T-helper 1 cell treated with Interleukin-12 subunit alpha and Interleukin-12 subunit beta and Interleukin-4 antibody, amounts not matched to agents 30 ng/mL and 1 ng/mL, for 36 hours (primary cell): ENCODE measurements around the gene RALGAPA2. TPM values are rescaled to one million over a fixed set of nuclear protein-coding genes. Genes with fewer than 3 reads are reported as not detected.

Experiments
- intact Hi-C: fragments of 100-400 bp; cut with micrococcal nuclease; formaldehyde crosslinking; loops from one replicate; pipeline ENCODE4 v1.15.1; 2024
- total RNA-seq: library from RNA; stranded (reverse); gene quantifications from 2 replicates; pipeline ENCODE4 v1.2.3, GENCODE V29; 2022

RALGAPA2 gene
- total RNA-seq, 1 donor from 2014 or later, result 28.6 TPM

DNA sequence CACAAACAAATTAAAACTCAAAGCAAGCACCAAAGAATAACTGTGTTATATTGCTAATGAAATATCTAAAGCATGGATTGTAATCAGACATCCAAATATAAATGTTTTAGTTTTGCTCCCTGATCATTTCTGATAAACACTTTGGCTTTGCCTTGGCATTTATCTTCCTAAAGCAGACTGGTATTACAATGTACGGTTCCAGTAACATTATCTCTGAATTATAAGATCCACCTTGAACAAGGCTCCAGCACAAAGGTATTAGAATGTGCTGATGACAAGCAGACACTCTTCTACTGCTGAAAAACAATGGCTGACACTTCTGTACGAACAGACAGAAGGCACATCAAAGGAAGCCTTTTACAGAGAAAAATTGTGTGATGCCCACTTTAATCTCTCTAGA lies 270.0 kb downstream of the RALGAPA2 start:
- intact Hi-C loops, result no loop called here

DNA sequence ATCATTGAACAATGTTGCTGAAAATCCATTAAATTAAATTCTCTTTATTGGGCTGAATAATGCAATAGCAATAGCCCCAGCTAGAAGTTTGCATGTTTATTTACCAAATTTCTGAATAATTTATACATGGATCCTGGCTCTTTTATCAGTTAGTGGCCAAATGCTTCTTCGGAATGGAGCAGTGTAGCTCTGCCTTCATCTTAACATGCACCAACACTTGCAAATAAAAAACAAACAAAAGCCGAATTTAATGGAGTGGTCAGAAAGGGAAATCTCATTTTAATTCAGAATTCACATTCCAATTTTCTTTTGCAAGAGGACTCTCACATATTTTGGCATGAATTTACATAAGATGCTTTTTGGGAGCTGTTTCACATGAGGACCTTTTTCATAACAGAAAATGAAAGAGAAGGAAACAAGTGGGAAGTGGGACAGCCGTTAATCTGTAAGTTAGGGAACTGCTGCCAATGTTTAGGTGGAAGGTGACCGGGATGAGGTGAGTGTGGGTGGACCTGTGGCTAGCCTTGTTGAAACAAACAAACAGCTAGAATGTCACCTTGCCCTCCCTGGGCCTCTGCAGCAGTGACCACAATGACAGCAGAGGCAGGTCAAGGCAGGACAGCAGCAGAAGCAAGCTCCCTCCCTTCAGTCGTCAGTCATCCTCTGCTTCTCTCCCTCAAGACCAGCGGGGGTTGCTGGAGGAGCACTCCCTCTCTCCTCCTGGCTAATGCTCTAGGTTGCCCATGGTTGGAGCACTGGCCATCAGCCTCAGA lies 271.4 kb downstream of the RALGAPA2 start:
- intact Hi-C loops, result no loop called here

DNA sequence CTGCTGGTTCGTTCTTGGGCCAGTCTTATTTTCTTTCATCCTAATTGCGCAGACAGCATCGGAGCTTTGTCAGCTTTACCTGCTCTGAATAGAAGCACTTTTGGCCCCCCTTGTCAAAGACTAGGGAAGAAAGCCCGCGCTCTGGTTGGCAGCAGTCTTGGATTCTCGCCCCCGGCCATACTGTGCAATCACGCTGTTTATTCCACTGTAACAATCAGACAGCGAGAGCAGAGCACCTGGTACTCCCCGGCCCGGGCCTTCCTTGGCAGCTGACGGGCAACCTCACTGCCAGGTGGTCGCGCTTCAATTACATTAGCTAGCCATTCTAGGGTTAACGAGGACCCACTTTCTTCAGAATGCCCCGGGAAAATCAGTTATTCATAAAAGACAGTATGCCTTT lies 272.0 kb downstream of the RALGAPA2 start:
- intact Hi-C loops, result no loop called here

DNA sequence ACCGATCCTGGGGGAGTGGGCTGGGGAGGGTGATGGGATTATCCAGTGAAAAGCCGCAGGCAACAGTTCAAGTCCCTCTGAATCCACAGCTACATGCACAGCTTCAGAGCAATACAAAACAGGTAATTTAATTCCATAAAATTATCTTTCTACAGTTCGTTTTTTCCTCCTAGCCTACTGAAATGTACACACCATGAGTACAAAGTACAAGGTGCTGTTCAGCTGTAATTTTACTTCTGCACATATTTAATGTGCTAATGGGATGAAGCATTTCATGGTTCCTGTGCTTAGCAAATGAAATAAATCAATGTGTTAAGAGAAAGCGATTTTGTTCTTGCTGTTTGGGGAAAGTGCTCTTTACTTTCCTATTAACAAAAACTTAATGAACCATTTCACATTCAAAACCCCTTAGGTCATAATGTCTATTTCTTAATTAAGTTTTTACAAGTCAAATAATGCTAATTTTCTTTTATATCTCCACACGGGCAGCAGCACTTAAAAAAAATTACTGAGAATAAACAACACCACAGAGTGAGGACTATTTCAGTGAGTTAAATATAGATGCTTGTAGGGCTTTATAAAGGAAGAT lies 272.7 kb downstream of the RALGAPA2 start:
- intact Hi-C loops, result no loop called here

DNA sequence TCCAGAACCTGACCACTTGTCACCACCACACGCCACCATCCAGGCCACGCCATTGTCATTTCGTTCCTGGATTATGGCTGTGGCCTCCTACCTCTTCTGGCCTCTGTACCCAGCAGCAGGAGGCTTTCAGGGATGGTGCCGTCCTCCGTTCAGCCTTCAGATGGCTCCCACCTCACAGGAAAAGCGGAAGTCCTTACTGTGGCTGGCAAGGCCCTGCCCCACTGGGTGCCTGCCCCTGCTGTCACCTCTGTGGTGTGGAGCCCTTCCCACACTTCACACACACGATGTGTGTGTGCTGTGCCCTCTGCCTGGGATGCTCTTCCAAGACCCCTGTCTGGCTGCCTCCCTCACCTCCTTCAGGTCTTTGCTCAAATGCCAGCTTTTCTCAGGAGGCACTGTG lies 275.1 kb downstream of the RALGAPA2 start:
- intact Hi-C loops, result no loop called here

DNA sequence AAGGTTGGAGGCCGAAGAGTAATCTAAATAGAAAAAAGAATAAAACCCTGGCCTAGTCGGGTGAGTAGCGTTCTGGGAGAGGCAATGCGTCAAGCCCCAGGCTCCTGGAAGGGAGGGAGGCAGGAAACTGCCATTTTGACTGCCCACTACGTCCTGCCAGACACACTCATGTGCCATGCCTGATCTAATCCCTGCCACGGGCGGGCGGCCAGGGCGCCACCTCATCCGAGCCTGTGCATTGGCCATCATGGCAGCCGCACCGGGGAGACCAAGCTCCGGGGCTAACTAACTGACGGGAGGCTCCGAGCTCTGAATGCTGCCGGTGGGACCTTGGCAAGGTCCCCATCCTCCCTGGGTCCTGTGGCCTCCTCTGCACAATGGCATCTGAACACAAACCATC lies 275.8 kb downstream of the RALGAPA2 start:
- intact Hi-C loops, result no loop called here

DNA sequence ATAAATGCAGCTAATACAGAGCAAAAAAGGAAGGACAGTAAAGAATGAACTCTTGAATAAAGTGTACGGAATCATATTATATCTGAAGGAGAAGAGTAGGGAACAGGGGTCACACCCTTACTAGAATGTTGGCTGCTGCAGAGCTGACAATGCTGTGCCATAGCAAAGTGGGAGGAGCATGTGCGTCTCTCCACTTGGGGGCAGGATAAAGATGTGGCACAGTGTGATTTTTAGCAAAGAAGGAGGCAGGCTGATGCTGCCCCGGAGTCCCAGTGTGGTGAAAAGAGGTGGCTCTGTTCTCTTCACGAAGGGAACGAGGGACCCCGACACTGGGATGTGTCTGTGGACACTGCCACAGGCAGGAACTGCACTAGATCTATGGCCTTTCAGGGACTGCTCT lies 277.0 kb downstream of the RALGAPA2 start:
- intact Hi-C loops, result no loop called here

DNA sequence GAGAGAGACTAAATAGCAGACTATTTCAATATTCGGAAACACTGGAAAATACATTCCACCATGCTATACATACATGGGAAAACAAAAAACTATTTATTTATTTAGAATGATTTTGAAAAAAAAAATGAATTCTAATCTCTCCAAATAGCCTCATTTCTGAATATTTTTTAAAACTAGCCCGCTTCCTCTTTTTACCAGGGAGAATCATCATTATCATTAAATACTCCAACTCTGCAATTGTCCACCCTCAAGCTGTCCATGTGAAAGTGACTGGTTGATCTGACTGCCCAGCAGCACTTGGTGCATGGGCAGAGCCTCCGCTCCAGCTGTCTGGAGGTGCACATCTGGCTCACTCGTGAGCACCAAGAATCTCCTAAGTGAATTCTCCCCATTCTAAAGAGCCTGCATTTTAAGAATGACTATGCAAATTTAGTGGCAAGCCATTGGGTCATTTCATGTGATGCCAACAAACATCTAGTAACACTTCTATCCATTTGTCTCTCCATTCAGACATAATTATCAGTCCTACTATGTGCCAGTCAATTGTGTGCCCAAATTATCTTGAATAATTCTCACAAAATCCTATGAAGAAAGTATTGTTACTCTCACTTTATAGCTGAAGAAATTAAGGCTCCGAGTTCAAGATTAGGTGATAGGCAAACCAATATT lies 279.7 kb downstream of the RALGAPA2 start:
- intact Hi-C loops, result no loop called here

DNA sequence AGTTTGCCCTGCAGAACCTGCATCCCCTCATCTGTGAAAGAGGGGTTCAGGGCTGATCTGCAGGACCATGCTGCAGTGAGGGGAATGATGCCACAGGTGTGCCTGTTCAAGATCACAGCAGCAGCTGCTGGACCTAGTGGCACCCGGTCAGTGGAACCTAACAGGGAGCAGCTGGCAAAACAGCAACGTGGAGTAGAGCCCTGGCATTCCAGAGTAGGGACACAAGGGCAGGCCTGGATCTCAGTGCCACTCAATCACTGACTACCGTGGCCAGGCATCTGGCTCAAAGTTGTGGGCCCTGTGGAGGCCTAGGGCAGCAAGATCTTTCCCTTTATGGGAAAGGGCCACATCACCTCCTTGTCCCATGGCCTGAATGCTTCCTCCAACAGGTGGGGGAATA lies 282.4 kb downstream of the RALGAPA2 start:
- intact Hi-C loops, result no loop called here

DNA sequence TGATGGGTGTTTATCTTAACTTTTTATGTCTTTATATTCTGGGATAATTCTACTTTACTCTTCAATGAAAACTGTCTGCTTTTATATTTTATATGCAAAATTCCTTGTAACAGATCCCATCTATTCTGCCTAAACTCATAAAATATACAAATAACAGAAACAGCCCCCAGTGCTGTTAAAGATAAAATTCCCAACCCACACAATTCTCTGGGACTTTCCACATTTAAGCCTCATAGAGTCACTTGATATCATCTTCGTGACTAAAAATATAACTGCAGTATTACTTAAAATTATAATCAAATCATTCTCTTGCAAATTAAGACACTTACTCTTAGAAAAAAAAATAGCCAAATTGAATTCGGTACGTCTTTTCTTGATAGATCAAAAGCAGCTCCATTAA lies 284.4 kb downstream of the RALGAPA2 start:
- intact Hi-C loops, result no loop called here

DNA sequence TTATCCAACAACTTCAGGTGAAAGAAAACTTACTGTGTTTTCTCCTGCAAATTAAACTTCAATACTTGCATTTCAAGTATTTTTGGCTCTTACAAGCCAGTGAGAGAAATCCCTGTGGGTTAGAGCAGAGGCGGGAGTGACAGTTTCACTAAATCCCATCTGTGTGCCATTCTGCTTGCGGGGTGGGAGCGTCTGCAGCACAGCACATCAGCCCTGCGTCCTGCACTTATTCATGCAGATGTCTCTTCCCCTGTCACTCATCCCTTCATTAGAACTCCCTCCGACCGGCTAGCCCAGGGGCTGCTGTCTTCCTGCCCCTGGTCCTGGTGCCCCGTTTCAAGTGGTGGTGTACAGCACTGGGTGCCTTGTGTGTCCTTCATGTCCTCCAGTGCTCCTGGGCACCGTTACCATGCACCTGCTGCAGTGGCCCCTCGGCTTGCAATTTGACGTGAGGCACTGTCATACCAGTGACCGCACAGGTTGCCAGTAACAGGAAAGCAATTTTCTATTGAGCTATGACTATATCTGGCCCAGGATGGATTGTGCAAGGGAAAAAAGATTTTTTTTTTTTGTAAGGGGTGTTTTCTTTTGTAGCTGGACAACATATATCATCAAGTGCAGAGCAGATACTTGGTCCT lies 285.1 kb downstream of the RALGAPA2 start:
- intact Hi-C loops, result no loop called here

DNA sequence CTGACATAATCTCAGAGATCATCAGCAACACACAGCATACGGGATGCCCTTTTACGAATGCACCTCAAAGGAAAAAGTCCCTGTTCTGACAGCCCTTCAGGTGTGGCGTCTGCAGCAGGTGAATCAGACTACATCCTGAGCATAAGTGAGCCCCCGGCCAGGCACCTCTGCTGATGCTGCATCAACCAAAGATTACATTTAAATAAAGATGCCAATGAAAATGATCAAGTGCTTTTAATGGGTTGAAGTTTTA lies 285.9 kb downstream of the RALGAPA2 start:
- intact Hi-C loops, result no loop called here

DNA sequence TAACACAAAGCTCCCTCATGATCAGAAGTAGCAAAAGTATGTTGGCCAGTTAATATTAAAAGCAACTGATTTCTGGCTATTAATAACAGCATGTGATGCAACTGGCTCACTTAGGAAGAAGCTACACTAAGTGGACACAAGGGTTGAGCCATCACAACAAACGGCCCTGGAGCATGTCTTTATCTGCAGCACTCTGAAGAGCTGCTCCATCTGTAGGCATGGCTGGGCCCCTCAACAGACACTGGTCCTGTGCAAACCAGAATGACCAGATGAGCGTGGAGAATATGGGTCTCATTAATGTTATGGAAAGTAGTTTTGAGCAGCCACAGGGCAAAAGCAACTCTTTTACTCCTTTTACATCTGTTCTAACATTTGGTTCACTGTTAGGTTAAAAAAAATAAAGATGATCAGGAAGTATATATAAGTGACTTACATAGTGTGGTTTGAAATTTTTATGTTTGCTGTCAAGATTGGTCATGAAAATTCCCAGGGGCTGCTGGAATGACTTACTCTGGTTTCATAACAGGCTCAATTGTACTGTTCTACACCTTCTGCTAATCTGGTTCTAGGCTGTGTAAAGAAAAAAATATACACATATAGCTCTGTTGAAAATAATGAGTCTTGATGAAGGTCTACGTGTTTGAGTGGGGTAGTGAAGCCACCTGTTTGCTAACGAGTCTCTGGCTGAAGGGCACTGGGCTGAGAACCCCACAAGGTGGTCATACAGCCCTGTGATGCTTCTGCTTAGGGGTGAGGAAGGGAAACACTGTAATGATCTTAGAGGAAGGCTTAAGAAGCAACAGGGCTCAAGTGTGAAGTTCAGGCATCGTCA lies 286.4 kb downstream of the RALGAPA2 start:
- intact Hi-C loops, result no loop called here

DNA sequence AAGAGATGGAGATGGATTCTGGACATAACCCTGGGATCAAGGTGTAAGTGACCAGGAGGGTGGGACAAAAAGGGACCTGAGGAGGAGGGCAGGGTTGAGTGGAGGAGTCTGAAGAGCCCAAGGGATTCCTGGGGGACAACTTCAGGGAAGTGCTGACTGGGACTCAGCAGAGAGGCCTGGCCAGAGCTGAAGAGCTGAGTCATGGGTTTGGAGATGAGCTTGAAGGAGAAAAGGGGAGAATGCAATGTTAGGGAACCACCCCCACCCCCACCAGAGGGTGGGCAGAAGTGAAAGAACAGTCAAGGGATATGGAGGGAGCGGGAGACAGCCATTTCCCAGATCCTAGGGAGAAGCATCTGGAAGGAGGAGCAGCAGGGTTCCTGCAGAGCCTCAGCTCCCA lies 289.3 kb downstream of the RALGAPA2 start:
- intact Hi-C loops, result no loop called here

DNA sequence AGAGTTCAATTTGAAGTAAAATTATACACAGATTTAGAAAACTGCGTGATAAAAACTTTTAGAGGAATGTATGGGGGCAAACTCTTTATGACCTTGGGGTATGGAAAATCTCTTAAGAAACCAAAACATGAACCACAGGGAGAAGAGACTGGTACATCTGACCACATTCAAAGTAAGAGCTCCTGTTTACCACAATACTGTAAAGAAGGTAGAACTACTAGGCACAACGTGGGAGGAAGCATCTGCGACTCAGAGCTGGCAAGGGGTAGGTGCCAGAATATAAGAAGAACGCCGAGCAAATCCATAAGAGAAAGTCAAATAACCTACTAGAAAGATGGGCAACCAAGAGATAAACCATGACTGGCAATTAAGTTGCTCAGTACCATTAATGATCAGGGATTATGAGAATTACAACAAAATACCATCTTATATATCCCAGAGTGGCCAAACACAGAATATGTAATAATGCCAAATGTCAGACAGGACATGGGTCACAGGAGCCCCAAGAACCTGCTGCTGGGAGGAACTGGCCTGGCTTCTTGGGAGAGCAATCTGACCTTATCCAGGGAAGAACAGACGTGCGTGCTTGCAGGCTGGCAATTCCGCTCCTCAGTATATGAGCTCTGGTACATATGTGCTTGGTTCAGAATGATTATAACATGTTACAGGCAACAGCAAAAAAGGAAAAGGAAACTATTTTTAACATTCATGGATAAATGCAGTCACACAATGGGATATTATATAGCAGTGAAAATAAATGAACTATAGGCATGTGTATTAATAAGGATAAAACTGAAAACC lies 294.4 kb downstream of the RALGAPA2 start:
- intact Hi-C loops, result no loop called here

DNA sequence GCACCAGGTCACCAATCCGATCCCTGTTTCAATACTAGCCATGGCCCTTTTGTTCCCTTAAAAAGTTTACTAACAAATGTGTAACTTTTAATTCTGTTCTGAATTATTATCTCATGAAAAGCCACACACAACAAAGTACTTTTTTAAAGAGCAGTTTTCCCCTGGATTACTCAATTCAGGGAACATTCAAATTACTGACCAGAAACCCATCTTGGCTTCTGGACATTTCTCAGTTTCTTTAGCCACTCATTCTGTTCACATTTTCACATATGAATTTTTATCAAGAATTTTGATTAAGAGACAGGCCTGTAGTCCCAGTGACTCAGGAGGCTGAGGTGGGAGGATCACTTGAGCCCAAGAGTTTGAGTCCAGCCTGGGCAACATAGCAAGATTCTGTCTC lies 297.1 kb downstream of the RALGAPA2 start:
- intact Hi-C loops, result no loop called here

DNA sequence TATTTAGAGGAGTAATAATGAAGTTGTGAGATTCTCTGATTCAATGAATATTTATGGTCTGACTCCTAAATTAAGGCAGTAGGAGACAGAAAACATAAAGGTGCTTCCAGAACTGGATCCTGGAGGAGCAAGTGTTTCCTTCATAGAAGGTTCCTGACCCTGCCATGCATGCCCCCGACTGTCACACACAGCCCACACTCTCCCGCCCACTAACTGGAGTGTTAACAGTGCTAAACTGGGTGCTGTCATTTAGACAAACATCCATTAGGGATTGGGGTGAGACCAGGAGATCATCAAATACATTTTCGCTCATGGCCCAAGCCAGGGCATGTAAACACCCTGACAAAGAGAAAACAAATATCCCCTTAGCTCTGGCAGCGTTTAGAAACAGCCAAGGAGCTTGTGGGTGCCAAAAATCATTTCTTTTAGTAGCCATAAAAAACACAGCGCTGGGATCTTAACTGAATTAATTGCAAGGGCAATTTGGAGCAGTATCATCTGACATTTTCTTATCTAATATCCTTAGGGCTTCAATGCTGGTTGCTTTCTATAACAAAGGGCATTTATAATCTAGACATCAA lies 297.7 kb downstream of the RALGAPA2 start:
- intact Hi-C loops, result no loop called here

DNA sequence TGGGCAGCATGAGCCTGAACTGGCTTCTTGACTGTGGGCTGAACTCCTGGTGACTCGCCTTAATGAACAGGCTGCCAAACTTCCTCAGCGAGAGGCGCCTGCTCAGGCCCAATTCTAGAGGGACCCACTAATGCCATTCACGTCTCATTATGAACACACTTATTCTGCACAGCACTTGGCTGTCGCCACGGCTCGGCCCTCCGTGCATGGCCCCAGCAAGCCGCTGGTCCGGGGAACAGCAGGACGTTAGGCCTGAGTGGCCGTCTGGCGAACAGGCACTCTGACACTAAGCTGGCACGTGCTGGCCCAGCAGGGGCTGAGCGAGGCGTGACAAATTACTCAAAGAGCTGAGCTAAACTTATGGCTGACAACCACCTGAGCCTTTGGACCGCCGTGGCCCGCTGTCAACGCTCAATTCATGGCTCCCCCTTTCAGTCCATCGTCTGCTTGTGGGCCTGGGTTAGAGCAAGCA lies 298.6 kb downstream of the RALGAPA2 start:
- intact Hi-C loops, result no loop called here

DNA sequence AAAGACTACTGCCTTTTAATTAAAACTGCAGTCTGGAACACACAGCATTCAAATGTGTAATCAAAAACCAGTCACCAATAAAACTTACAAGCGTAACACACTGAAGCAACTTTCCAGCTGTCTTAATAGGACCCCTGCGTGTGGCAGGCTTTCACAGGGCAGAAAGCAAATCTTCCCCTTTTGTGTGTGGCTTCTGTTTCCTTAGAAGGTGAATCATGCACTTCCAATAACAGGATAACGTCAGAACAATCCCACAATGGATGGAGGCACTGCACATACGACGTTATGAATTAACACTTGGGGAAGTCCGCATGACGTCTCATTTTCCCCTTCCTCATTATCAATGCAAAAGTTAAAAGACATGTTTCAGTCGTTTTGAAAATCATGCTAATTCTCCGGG lies 299.7 kb downstream of the RALGAPA2 start:
- intact Hi-C loops, result no loop called here

DNA sequence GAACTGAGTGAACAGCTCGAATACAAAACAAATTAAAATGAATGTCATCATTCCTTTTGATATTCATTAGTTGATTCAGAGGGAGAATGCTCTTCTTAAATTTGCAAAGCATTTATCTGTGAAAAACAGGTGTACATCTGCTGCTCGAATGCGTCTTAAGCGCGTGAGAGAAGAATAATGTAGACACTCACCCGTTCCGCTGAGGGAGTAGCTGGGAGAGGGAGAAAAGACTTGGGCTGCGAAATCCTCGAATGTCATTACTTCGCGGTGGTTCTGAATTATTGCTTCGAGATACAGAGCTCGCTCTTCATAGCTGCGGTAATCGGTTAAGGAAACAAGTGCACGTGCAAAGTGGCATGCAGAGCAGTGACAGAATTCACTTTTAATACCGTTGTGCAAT lies 300.6 kb downstream of the RALGAPA2 start:
- intact Hi-C loops, result no loop called here
